CD14-positive monocyte (primary cell): ENCODE measurements around the gene PRKN. TPM values are rescaled to one million over a fixed set of nuclear protein-coding genes. Genes with fewer than 3 reads are reported as not detected.

ENCODE experiments used
- DNase-seq, 3 donors: peaks; one replicate each; pipeline ENCODE4 v3.0.0-alpha.2; 2011 to 2022
- H2AFZ ChIP-seq: 2 replicates; pipeline ENCODE4 v1.6.0; 2012; ENCODE audit warnings: mild to moderate bottlenecking, low read depth, low read length, inconsistent platforms; ENCODE audit not compliant: insufficient read depth, poor library complexity, severe bottlenecking
- H3K27ac ChIP-seq, 2 donors: 1 replicate in 1 of 2; 2 replicates in 1 of 2; pipeline ENCODE4 v1.5.1; 2012 to 2013; ENCODE audit warnings: low read length in 2 of 2, control low read depth in 1 of 2, inconsistent platforms in 1 of 2, low read depth in 1 of 2, mild to moderate bottlenecking in 1 of 2
- H3K27me3 ChIP-seq, 2 donors: one replicate each; pipeline versions ENCODE4 v1.6.0 to v1.6.1; 2011 to 2013; ENCODE audit warnings: low read length in 2 of 2; ENCODE audit not compliant: control insufficient read depth in 2 of 2, insufficient read depth in 2 of 2
- H3K36me3 ChIP-seq, 2 donors: replicated peaks in 1 of 2; 1 replicate in 1 of 2; 2 replicates in 1 of 2; pipeline versions ENCODE4 v1.5.1 to v1.6.1; 2012 to 2013; ENCODE audit warnings: low read length in 2 of 2, control low read depth in 1 of 2, inconsistent platforms in 1 of 2, mild to moderate bottlenecking in 1 of 2; ENCODE audit not compliant: insufficient read depth in 2 of 2, control insufficient read depth in 1 of 2
- H3K4me1 ChIP-seq, 2 donors: 1 replicate in 1 of 2; 2 replicates in 1 of 2; pipeline versions ENCODE4 v1.5.1 to v1.6.1; 2012 to 2013; ENCODE audit warnings: low read length in 2 of 2, control low read depth in 1 of 2, inconsistent platforms in 1 of 2, mild to moderate bottlenecking in 1 of 2, moderate library complexity in 1 of 2; ENCODE audit not compliant: insufficient read depth in 2 of 2, control insufficient read depth in 1 of 2
- H3K4me2 ChIP-seq: replicated peaks from 2 replicates; pipeline ENCODE3; 2012; ENCODE audit warnings: low read length, moderate library complexity, mild to moderate bottlenecking; ENCODE audit not compliant: poor library complexity, severe bottlenecking; ENCODE audit errors: extremely low read depth
- H3K4me3 ChIP-seq, 3 experiments: fragments of 200-600 bp in 1 of 3; sonication (generic) in 1 of 3; replicated peaks in 1 of 3; 1 replicate in 2 of 3; 2 replicates in 1 of 3; pipeline ENCODE4 v1.5.1; 2011 to 2013; ENCODE audit warnings: low read length in 3 of 3, mild to moderate bottlenecking in 3 of 3, control low read depth in 2 of 3, low read depth in 2 of 3, inconsistent platforms in 1 of 3, moderate library complexity in 1 of 3
- H3K79me2 ChIP-seq: 2 replicates; pipeline ENCODE4 v1.6.0; 2012; ENCODE audit warnings: mild to moderate bottlenecking, control low read depth, inconsistent platforms, low read length, moderate library complexity; ENCODE audit not compliant: insufficient read depth
- H3K9ac ChIP-seq: 2 replicates; pipeline ENCODE4 v1.6.0; 2017; ENCODE audit warnings: low read length, mild to moderate bottlenecking; ENCODE audit not compliant: insufficient read depth, poor library complexity, severe bottlenecking
- H3K9me3 ChIP-seq, 2 donors: replicated peaks in 1 of 2; 1 replicate in 1 of 2; 2 replicates in 1 of 2; pipeline versions ENCODE4 v1.5.1 to v1.6.1; 2012 to 2013; ENCODE audit warnings: low read length in 2 of 2, control low read depth in 1 of 2; ENCODE audit not compliant: control insufficient read depth in 1 of 2, insufficient read depth in 1 of 2
- H4K20me1 ChIP-seq: 2 replicates; pipeline ENCODE4 v1.6.0; 2012; ENCODE audit warnings: mild to moderate bottlenecking, low read length, control low read depth, moderate library complexity; ENCODE audit not compliant: insufficient read depth
- H3K27ac Mint-ChIP-seq, 7 donors: one replicate each; pipeline ENCODE4 v1.8.0; 2020; ENCODE audit warnings: mild to moderate bottlenecking in 7 of 7, mixed read lengths in 7 of 7, moderate library complexity in 6 of 7, inconsistent platforms in 2 of 7
- H3K27me3 Mint-ChIP-seq, 3 donors: one replicate each; pipeline ENCODE4 v1.8.0; 2021 to 2022; ENCODE audit warnings: low read depth in 3 of 3, mild to moderate bottlenecking in 3 of 3, mixed read lengths in 3 of 3, moderate library complexity in 3 of 3, inconsistent platforms in 1 of 3
- H3K36me3 Mint-ChIP-seq, 2 donors: one replicate each; pipeline ENCODE4 v1.8.0; 2020; ENCODE audit warnings: mixed read lengths in 2 of 2, inconsistent platforms in 1 of 2, mild to moderate bottlenecking in 1 of 2
- H3K4me1 Mint-ChIP-seq: one replicate; pipeline ENCODE4 v1.8.0; 2020; ENCODE audit warnings: mild to moderate bottlenecking, mixed read lengths
- H3K4me3 Mint-ChIP-seq, 2 donors: one replicate each; pipeline ENCODE4 v1.8.0; 2020; ENCODE audit warnings: mild to moderate bottlenecking in 2 of 2, mixed read lengths in 2 of 2, moderate library complexity in 1 of 2
- H3K9me3 Mint-ChIP-seq, 7 donors: one replicate each; pipeline ENCODE4 v1.8.0; 2020 to 2022; ENCODE audit warnings: mixed read lengths in 7 of 7, mild to moderate bottlenecking in 6 of 7, moderate library complexity in 6 of 7, inconsistent platforms in 2 of 7
- CTCF ChIP-seq: fragments of 200-600 bp; IDR thresholded peaks from one replicate; pipeline ENCODE4 v1.8.0; 2022; ENCODE audit warnings: antibody characterized with exemption, mild to moderate bottlenecking
- WGBS: methylation state at CpG from one replicate; pipeline ENCODE4 v1.1.5; 2013; ENCODE audit warnings: missing lambda C conversion rate; ENCODE audit not compliant: insufficient coverage; 5-methylcytosine and 5-hydroxymethylcytosine counted together
- intact Hi-C, 2 donors: fragments of 100-400 bp; cut with micrococcal nuclease; formaldehyde crosslinking; loops; one replicate each; pipeline versions ENCODE4 v1.15.0 to v1.15.1; 2023
- polyA plus RNA-seq, 3 donors: library from polyadenylated mRNA; depleted of rRNA in 1 of 3; unstranded in 2 of 3; stranded (reverse) in 1 of 3; fragments of 300-500 nt in 2 of 3; fragments of >200 nt in 1 of 3; fragmentation: Illumina TruSeq in 2 of 3; gene quantifications; 1 replicate in 2 of 3; 2 replicates in 1 of 3; pipeline ENCODE4 v1.2.3, GENCODE V29; 2012 to 2021

The PRKN gene
- polyA plus RNA-seq, 3 donors: 0.19 to 0.21 TPM; not detected in 1

- no peaks in the 10 kb centered on the region for H3K36me3 Mint-ChIP-seq
- no peaks in the 10 kb centered on the region for H3K4me1 ChIP-seq
- H3K36me3 ChIP-seq: no peaks in the 10 kb centered on the region
- no peaks in the 10 kb centered on the region for H3K9me3 ChIP-seq
- H3K27ac Mint-ChIP-seq: no peak overlapping the region
- WGBS: 82% methylated on average over 5 of the region's 9 CpGs
- DNase-seq: no peak
- no peak overlapping the region for H3K4me2 ChIP-seq
- intact Hi-C loops: no loop called here
- no peaks in the 10 kb centered on the region for H3K27me3 Mint-ChIP-seq
- no peak overlapping the region for H3K4me3 ChIP-seq
- H3K9me3 Mint-ChIP-seq: peaks cover 0 to 1% (median 0%) of the 10 kb centered on the region in 7 donors
- no peak overlapping the region for H2AFZ ChIP-seq
- no peak for TF ChIP-seq CTCF
- no peaks in the 10 kb centered on the region for H4K20me1 ChIP-seq
- no peak overlapping the region for H3K4me3 Mint-ChIP-seq
- H3K79me2 ChIP-seq: no peaks in the 10 kb centered on the region
- no peak overlapping the region for H3K9ac ChIP-seq
- no peaks in the 10 kb centered on the region for H3K27me3 ChIP-seq
- H3K4me1 Mint-ChIP-seq: no peaks in the 10 kb centered on the region
- H3K27ac ChIP-seq: no peak overlapping the region
These were observed 1293.2 kb downstream of the PRKN start for GRCh38 chr6:161434350-161434749.

GRCh38 chr6:161432546-161432945 lies 1295.0 kb downstream of the PRKN start:
- H3K36me3 Mint-ChIP-seq: no peaks in the 10 kb centered on the region
- intact Hi-C loops: no loop called here
- H3K79me2 ChIP-seq: no peaks in the 10 kb centered on the region

More at GRCh38 chr6:161432546-161432945, 1295.0 kb downstream of the PRKN start:
- H2AFZ ChIP-seq: no peak overlapping the region
- H3K27ac Mint-ChIP-seq: no peak overlapping the region
- no peak overlapping the region for H3K4me2 ChIP-seq
- peaks cover 0 to 4% (median 0%) of the 10 kb centered on the region in 7 donors for H3K9me3 Mint-ChIP-seq
- no CpG with 5 or more reads among the region's 3 CpGs for WGBS
- no peak overlapping the region for H3K4me3 ChIP-seq
- no peak for DNase-seq
- no peaks in the 10 kb centered on the region for H4K20me1 ChIP-seq
- H3K27me3 Mint-ChIP-seq: peaks cover 0 to 1% (median 1%) of the 10 kb centered on the region in 3 donors
- no peak for TF ChIP-seq CTCF
- H3K9me3 ChIP-seq: no peaks in the 10 kb centered on the region
- H3K4me1 ChIP-seq: no peaks in the 10 kb centered on the region
- no peak overlapping the region for H3K9ac ChIP-seq
- no peak overlapping the region for H3K27ac ChIP-seq
- H3K4me3 Mint-ChIP-seq: no peak overlapping the region
- H3K4me1 Mint-ChIP-seq: no peaks in the 10 kb centered on the region
- H3K36me3 ChIP-seq: no peaks in the 10 kb centered on the region
- H3K27me3 ChIP-seq: no peaks in the 10 kb centered on the region
